ENCODE results near the gene TMEM126A.

DNA sequence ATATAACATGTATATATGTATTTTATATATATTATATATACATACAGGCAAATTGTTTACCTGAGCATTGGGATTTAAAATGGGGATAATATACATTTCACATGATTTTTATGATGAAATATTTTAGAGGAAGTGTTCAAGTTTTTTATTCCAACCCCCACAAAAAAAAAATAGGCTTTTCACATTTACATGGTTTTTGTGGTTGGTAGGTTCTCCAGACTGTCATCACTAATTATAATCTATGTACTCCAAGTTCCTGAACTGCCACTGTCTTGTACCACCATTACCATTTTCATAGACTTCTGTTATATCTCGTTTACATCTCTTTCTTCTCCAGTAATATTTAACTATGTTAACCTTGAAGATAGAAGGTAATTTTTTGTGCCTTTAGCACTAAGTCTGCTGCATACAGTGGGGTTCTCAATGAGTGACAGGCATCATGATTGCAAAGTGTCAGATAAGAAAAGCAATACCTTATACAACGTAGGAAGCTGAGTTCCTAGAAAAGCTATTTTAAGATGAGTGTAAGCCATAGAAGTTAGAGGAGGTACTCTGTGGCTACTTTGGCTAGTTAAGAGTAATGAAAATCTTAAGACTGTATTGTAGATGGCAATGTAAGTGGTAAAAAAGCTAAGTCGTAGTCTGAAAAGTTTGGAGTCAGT lies 5.2 kb downstream of the TMEM126A start:
- TF ChIP-seq NR2C2 (CRISPR knock-in tag; IDR thresholded peaks at IDR 0.05) (no peak), FOXP1 (CRISPR knock-in tag; IDR thresholded peaks at IDR 0.05; ENCODE audit: borderline replicate concordance) (no peak), CREB1 (CRISPR knock-in tag; IDR thresholded peaks at IDR 0.05) (no peak), SP1 (CRISPR knock-in tag; conservative IDR thresholded peaks at IDR 0.05) (no peak), TP53 (CRISPR knock-in tag; IDR thresholded peaks at IDR 0.05) (no peak), ZNF219 (CRISPR knock-in tag; IDR thresholded peaks at IDR 0.05; ENCODE audit: borderline replicate concordance) (no peak)
- TF ChIP-seq, protein P1, sequence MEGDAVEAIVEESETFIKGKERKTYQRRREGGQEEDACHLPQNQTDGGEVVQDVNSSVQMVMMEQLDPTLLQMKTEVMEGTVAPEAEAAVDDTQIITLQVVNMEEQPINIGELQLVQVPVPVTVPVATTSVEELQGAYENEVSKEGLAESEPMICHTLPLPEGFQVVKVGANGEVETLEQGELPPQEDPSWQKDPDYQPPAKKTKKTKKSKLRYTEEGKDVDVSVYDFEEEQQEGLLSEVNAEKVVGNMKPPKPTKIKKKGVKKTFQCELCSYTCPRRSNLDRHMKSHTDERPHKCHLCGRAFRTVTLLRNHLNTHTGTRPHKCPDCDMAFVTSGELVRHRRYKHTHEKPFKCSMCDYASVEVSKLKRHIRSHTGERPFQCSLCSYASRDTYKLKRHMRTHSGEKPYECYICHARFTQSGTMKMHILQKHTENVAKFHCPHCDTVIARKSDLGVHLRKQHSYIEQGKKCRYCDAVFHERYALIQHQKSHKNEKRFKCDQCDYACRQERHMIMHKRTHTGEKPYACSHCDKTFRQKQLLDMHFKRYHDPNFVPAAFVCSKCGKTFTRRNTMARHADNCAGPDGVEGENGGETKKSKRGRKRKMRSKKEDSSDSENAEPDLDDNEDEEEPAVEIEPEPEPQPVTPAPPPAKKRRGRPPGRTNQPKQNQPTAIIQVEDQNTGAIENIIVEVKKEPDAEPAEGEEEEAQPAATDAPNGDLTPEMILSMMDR (IDR thresholded peaks at IDR 0.05): no peak
- TF ChIP-seq, protein P2, sequence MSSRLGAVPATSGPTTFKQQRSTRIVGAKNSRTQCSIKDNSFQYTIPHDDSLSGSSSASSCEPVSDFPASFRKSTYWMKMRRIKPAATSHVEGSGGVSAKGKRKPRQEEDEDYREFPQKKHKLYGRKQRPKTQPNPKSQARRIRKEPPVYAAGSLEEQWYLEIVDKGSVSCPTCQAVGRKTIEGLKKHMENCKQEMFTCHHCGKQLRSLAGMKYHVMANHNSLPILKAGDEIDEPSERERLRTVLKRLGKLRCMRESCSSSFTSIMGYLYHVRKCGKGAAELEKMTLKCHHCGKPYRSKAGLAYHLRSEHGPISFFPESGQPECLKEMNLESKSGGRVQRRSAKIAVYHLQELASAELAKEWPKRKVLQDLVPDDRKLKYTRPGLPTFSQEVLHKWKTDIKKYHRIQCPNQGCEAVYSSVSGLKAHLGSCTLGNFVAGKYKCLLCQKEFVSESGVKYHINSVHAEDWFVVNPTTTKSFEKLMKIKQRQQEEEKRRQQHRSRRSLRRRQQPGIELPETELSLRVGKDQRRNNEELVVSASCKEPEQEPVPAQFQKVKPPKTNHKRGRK (CRISPR knock-in tag; IDR thresholded peaks at IDR 0.05; ENCODE audit: borderline replicate concordance): no peak
- TF ChIP-seq, protein P3, sequence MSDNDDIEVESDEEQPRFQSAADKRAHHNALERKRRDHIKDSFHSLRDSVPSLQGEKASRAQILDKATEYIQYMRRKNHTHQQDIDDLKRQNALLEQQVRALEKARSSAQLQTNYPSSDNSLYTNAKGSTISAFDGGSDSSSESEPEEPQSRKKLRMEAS (CRISPR knock-in tag; IDR thresholded peaks at IDR 0.05): no peak
- TF ChIP-seq, protein P4, sequence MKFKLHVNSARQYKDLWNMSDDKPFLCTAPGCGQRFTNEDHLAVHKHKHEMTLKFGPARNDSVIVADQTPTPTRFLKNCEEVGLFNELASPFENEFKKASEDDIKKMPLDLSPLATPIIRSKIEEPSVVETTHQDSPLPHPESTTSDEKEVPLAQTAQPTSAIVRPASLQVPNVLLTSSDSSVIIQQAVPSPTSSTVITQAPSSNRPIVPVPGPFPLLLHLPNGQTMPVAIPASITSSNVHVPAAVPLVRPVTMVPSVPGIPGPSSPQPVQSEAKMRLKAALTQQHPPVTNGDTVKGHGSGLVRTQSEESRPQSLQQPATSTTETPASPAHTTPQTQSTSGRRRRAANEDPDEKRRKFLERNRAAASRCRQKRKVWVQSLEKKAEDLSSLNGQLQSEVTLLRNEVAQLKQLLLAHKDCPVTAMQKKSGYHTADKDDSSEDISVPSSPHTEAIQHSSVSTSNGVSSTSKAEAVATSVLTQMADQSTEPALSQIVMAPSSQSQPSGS (CRISPR knock-in tag; IDR thresholded peaks at IDR 0.05; ENCODE audit: borderline replicate concordance, low read depth): no peak
- TF ChIP-seq, protein P5, sequence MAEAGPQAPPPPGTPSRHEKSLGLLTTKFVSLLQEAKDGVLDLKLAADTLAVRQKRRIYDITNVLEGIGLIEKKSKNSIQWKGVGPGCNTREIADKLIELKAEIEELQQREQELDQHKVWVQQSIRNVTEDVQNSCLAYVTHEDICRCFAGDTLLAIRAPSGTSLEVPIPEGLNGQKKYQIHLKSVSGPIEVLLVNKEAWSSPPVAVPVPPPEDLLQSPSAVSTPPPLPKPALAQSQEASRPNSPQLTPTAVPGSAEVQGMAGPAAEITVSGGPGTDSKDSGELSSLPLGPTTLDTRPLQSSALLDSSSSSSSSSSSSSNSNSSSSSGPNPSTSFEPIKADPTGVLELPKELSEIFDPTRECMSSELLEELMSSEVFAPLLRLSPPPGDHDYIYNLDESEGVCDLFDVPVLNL (CRISPR knock-in tag; IDR thresholded peaks at IDR 0.05; ENCODE audit: borderline replicate concordance, low read depth): no peak
- TF ChIP-seq, protein P6, sequence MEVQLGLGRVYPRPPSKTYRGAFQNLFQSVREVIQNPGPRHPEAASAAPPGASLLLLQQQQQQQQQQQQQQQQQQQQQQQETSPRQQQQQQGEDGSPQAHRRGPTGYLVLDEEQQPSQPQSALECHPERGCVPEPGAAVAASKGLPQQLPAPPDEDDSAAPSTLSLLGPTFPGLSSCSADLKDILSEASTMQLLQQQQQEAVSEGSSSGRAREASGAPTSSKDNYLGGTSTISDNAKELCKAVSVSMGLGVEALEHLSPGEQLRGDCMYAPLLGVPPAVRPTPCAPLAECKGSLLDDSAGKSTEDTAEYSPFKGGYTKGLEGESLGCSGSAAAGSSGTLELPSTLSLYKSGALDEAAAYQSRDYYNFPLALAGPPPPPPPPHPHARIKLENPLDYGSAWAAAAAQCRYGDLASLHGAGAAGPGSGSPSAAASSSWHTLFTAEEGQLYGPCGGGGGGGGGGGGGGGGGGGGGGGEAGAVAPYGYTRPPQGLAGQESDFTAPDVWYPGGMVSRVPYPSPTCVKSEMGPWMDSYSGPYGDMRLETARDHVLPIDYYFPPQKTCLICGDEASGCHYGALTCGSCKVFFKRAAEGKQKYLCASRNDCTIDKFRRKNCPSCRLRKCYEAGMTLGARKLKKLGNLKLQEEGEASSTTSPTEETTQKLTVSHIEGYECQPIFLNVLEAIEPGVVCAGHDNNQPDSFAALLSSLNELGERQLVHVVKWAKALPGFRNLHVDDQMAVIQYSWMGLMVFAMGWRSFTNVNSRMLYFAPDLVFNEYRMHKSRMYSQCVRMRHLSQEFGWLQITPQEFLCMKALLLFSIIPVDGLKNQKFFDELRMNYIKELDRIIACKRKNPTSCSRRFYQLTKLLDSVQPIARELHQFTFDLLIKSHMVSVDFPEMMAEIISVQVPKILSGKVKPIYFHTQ (CRISPR knock-in tag; IDR thresholded peaks at IDR 0.05): no peak
- TF ChIP-seq, protein P7, sequence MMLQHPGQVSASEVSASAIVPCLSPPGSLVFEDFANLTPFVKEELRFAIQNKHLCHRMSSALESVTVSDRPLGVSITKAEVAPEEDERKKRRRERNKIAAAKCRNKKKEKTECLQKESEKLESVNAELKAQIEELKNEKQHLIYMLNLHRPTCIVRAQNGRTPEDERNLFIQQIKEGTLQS (CRISPR knock-in tag; conservative IDR thresholded peaks at IDR 0.05): no peak
- TF ChIP-seq, protein P8, sequence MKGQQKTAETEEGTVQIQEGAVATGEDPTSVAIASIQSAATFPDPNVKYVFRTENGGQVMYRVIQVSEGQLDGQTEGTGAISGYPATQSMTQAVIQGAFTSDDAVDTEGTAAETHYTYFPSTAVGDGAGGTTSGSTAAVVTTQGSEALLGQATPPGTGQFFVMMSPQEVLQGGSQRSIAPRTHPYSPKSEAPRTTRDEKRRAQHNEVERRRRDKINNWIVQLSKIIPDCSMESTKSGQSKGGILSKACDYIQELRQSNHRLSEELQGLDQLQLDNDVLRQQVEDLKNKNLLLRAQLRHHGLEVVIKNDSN (CRISPR knock-in tag; IDR thresholded peaks at IDR 0.05): no peak
